Astrocyte (in vitro differentiated cells and primary cell): ENCODE results near the gene ADAM11. TPM values are rescaled to one million over a fixed set of nuclear protein-coding genes. Genes with fewer than 3 reads are reported as not detected.

ENCODE experiments used
- DNase-seq: peaks from one replicate; pipeline ENCODE4 v3.0.0-alpha.2; 2010; ENCODE audit warnings: low read depth
- FAIRE-seq: peaks from 2 replicates; lab custom pipeline; 2011; peaks lifted over from hg19 to GRCh38; lab: Jason Lieb, UNC
- H2AFZ ChIP-seq: 2 replicates; pipeline ENCODE4 v1.6.0; 2012; ENCODE audit warnings: low read depth, low read length, inconsistent platforms
- H3K27ac ChIP-seq: 2 replicates; pipeline ENCODE4 v1.5.1; 2011; ENCODE audit warnings: low read depth, low read length, inconsistent platforms
- H3K27me3 ChIP-seq: 2 replicates; pipeline ENCODE4 v1.6.0; 2011; ENCODE audit warnings: low read length, inconsistent platforms; ENCODE audit not compliant: insufficient read depth
- H3K36me3 ChIP-seq: 2 replicates; pipeline ENCODE4 v1.5.1; 2011; ENCODE audit warnings: low read length, inconsistent platforms; ENCODE audit not compliant: insufficient read depth
- H3K4me1 ChIP-seq: 2 replicates; pipeline ENCODE4 v1.5.1; 2011; ENCODE audit warnings: low read length, inconsistent platforms; ENCODE audit not compliant: insufficient read depth
- H3K4me2 ChIP-seq: 2 replicates; pipeline ENCODE4 v1.6.0; 2012; ENCODE audit warnings: low read length, inconsistent platforms
- H3K4me3 ChIP-seq: 2 replicates; pipeline ENCODE4 v1.5.1; 2011; ENCODE audit warnings: low read depth, mild to moderate bottlenecking, low read length, inconsistent platforms; ENCODE audit not compliant: insufficient read depth
- H3K79me2 ChIP-seq: 2 replicates; pipeline ENCODE4 v1.6.0; 2012; ENCODE audit warnings: mild to moderate bottlenecking, low read length, inconsistent platforms; ENCODE audit not compliant: insufficient read depth
- H3K9ac ChIP-seq: 2 replicates; pipeline ENCODE4 v1.6.0; 2012; ENCODE audit warnings: mild to moderate bottlenecking, low read length, inconsistent platforms
- H3K9me3 ChIP-seq: 2 replicates; pipeline ENCODE4 v1.5.1; 2012; ENCODE audit warnings: low read depth, mild to moderate bottlenecking, low read length, inconsistent platforms; ENCODE audit not compliant: insufficient read depth
- H4K20me1 ChIP-seq: 2 replicates; pipeline ENCODE4 v1.6.0; 2012; ENCODE audit warnings: low read length, inconsistent platforms; ENCODE audit not compliant: insufficient read depth
- H3K27ac Mint-ChIP-seq: one replicate; pipeline ENCODE4 v1.8.0; 2021; ENCODE audit warnings: mild to moderate bottlenecking, mixed read lengths; ENCODE audit not compliant: unreplicated experiment
- H3K27me3 Mint-ChIP-seq: one replicate; pipeline ENCODE4 v1.8.0; 2021; ENCODE audit warnings: low read depth, mixed read lengths; ENCODE audit not compliant: unreplicated experiment
- H3K36me3 Mint-ChIP-seq: one replicate; pipeline ENCODE4 v1.8.0; 2021; ENCODE audit warnings: low read depth, mixed read lengths; ENCODE audit not compliant: unreplicated experiment
- H3K4me1 Mint-ChIP-seq: one replicate; pipeline ENCODE4 v1.8.0; 2021; ENCODE audit warnings: low read depth, mixed read lengths; ENCODE audit not compliant: unreplicated experiment
- H3K4me3 Mint-ChIP-seq: one replicate; pipeline ENCODE4 v1.8.0; 2021; ENCODE audit warnings: mild to moderate bottlenecking, moderate library complexity, mixed read lengths; ENCODE audit not compliant: unreplicated experiment
- H3K9me3 Mint-ChIP-seq: one replicate; pipeline ENCODE4 v1.8.0; 2021; ENCODE audit warnings: mild to moderate bottlenecking, mixed read lengths; ENCODE audit not compliant: unreplicated experiment
- CTCF ChIP-seq: IDR thresholded peaks from 2 replicates; pipeline ENCODE4 v1.5.1; 2011; ENCODE audit warnings: low read depth, mild to moderate bottlenecking, inconsistent platforms, low read length, moderate library complexity; ENCODE audit not compliant: insufficient read depth
- EZH2 ChIP-seq: IDR thresholded peaks from 2 replicates; pipeline ENCODE4 v1.6.1; 2012; ENCODE audit warnings: mild to moderate bottlenecking, low read length, inconsistent platforms; ENCODE audit not compliant: insufficient read depth
- total RNA-seq: library from RNA; stranded (reverse); gene quantifications from 2 replicates; pipeline ENCODE4 v1.2.1, GENCODE V29; 2021

The ADAM11 gene
- total RNA-seq, 1 donor from 2014 or later: 0.43 TPM

- peaks cover 10% of the 10 kb centered on the region for H3K4me1 ChIP-seq
- H3K36me3 ChIP-seq: no peaks in the 10 kb centered on the region
- H4K20me1 ChIP-seq: no peaks in the 10 kb centered on the region
- no peaks in the 10 kb centered on the region for H3K79me2 ChIP-seq
- no peak overlapping the region for H2AFZ ChIP-seq
- H3K4me2 ChIP-seq: no peak overlapping the region
- TF ChIP-seq EZH2 (no peak), CTCF (no peak)
- H3K27me3 Mint-ChIP-seq: peaks cover 24% of the 10 kb centered on the region
- no peak overlapping the region for H3K27ac ChIP-seq
- FAIRE-seq (no peak), DNase-seq (no peak)
- H3K4me3 Mint-ChIP-seq: no peak overlapping the region
- H3K9me3 Mint-ChIP-seq: no peaks in the 10 kb centered on the region
- H3K4me1 Mint-ChIP-seq: peaks cover 4% of the 10 kb centered on the region
- H3K27ac Mint-ChIP-seq: no peak overlapping the region
- no peaks in the 10 kb centered on the region for H3K9me3 ChIP-seq
- H3K4me3 ChIP-seq: no peak overlapping the region
- H3K27me3 ChIP-seq: no peaks in the 10 kb centered on the region
- no peaks in the 10 kb centered on the region for H3K36me3 Mint-ChIP-seq
- no peak overlapping the region for H3K9ac ChIP-seq
These were observed 13.7 kb downstream of the ADAM11 start for GRCh38 chr17:44772308-44773045.

GRCh38 chr17:44773140-44773539 is 14.4 kb downstream of the ADAM11 start:
- H3K4me3 ChIP-seq: no peak overlapping the region
- H2AFZ ChIP-seq: no peak overlapping the region
- H3K27me3 ChIP-seq: no peaks in the 10 kb centered on the region
- no peak overlapping the region for H3K4me2 ChIP-seq
- no peaks in the 10 kb centered on the region for H3K9me3 ChIP-seq
- no peak overlapping the region for H3K9ac ChIP-seq
- H3K27ac ChIP-seq: no peak overlapping the region
- FAIRE-seq: no peak
- no peaks in the 10 kb centered on the region for H3K9me3 Mint-ChIP-seq
- H3K79me2 ChIP-seq: no peaks in the 10 kb centered on the region
- H4K20me1 ChIP-seq: no peaks in the 10 kb centered on the region
- no peaks in the 10 kb centered on the region for H3K36me3 Mint-ChIP-seq
- H3K4me1 Mint-ChIP-seq: peaks cover 4% of the 10 kb centered on the region
- TF ChIP-seq CTCF (no peak), EZH2 (no peak)
- no peaks in the 10 kb centered on the region for H3K36me3 ChIP-seq
- no peak overlapping the region for H3K27ac Mint-ChIP-seq
- DNase-seq: no peak
- no peak overlapping the region for H3K4me3 Mint-ChIP-seq
- peaks cover 20% of the 10 kb centered on the region for H3K27me3 Mint-ChIP-seq
- peaks cover 10% of the 10 kb centered on the region for H3K4me1 ChIP-seq
